HG02938 (cell line): Measurements from ENCODE around the gene ADCK2.
A peak's percentile ranks its signal among the peaks of the same experiment; 100 is the strongest.
"Not testable (repeated sequence)": the region's sequence is repeated elsewhere in the genome, so short reads cannot be mapped to it uniquely, and the experiment has no call there.

Experiments
- ATAC-seq: cut with Tn5 transposase; IDR thresholded peaks from one replicate; pipeline ENCODE4 v1.9.1; 2021; ENCODE audit warnings: mild to moderate bottlenecking, moderate library complexity; ENCODE audit not compliant: unreplicated experiment

The ADCK2 gene

GRCh38 chr7:140673774-140674155, 1.0 kb downstream of the ADCK2 start:
- ATAC-seq, result no peak

DNA sequence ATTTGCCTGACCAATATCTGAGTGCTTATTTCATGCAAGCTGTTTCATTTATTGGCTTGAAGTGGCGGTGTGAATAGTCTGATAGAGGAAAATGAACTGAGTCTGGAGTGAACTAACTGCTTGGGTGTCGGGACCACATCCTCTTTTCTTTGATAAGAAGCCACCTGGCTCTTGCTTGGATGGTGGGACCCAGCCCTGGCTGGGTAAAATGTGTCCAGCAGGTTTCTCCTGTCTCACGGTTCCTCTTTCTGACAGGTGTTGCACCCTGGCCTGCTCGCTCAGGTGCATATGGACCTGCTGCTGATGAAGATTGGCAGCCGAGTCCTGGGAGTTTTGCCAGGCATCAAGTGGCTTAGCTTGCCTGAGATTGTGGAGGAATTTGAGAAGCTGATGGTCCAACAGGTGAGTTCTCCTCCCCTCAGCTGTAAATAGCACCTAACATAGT, 1.6 kb downstream of the ADCK2 start:
- ATAC-seq, result peak; percentile 41

GRCh38 chr7:140674899-140675701, 2.4 kb downstream of the ADCK2 start:
- no peak for ATAC-seq

- ATAC-seq, result no peak
These were observed 3.0 kb downstream of the ADCK2 start for GRCh38 chr7:140675726-140676125.

DNA sequence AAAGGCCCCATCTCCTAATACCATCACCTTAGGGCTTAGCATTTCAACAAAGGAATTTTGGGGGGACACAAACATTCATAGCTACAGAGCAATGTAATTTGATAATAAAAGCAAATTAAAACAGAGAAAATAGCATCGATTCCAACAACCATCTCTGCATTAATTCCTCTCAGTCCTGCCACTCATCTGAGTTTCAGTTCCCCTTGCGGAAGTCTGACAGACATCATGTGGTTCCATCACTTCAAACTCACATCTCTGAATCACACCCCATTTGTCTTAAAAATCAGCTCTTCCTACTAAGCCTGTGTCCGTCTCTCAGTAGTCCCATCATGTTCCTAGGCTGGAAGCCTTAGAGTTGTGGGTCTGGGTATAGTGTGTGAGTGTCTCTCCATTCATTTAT, 3.6 kb downstream of the ADCK2 start:
- peak; percentile 59 for ATAC-seq

- not testable (repeated sequence) for ATAC-seq
These were observed 4.2 kb downstream of the ADCK2 start for GRCh38 chr7:140676956-140677355.

DNA sequence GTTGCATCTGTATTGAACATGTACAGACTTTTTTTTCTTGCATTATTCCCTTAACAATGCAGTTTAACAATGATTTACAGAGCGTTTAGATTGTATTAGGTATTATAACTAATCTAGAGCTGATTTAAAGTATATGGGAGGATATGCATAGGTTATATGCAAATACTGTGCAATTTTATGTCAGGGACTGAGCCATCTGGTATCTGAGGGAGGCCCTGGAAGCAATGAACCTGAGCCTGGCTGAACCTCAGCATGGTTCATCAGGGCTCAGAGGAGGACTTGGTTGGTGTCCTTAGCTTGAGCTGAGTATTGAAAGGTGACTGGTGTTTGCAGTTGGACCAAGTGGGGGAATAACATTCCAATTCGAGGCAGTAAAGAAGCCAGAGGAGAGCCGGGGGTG, 4.8 kb downstream of the ADCK2 start:
- no peak for ATAC-seq

DNA sequence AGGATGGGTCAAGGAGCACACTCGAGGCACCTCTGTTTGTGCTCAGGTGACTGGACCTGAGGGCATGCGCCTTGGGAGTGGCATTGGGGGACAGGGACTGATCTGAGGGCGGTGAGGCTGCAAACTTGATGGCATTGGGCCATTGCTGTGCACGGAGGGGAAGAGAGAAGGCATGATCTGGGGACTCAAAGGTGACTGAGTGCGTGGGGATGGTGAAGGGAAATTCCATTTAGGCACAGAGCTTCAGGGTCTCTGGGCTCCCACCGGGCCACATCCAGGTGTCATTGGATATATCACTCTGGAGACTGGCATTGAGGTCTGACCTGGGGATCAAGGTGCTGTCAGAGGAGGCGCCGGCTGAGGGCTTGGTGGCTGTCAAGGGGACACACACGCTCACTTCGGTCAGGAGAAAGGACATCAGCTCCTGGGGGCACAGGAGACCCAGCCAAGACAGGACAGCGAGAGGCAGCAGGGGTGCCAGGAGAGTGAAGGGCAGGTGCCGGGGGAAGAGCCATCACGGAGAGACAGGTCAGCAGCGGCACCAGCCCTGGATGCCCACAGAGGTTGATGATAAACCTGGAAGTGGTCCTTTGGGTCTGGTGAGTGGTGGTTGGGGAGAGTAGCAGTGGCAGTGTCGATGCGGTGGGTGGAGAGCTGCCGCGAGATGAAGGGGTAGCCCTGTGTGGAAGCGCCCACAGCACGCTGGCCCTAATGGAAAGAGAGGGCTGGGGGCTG, 5.5 kb downstream of the ADCK2 start:
- no peak for ATAC-seq

DNA sequence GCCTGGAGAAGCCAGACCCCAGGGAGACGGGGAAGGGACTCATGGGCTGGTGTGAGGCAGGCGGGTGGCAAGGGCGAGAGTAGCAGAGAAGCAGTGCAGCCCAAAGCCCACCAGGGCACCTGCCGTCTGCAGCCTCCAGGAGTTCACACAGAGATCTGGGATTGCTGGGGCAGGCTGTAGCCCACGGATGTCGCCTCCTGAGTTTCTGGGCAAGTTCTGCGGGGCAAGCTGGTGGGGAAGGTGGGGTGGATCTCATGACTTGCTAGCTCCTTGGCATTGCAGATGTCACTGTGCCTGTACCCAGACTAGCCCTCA, 6.0 kb downstream of the ADCK2 start:
- ATAC-seq, result no peak

- no peak for ATAC-seq
These were observed 6.4 kb downstream of the ADCK2 start for GRCh38 chr7:140679186-140679585.

GRCh38 chr7:140680886-140681285, 8.1 kb downstream of the ADCK2 start:
- no peak for ATAC-seq

- no peak for ATAC-seq
These were observed 9.0 kb downstream of the ADCK2 start for GRCh38 chr7:140681766-140682165.

- no peak for ATAC-seq
These were observed 10.9 kb downstream of the ADCK2 start for GRCh38 chr7:140683657-140684056.

- ATAC-seq, result no peak
These were observed 11.6 kb downstream of the ADCK2 start for GRCh38 chr7:140684066-140684950.

DNA sequence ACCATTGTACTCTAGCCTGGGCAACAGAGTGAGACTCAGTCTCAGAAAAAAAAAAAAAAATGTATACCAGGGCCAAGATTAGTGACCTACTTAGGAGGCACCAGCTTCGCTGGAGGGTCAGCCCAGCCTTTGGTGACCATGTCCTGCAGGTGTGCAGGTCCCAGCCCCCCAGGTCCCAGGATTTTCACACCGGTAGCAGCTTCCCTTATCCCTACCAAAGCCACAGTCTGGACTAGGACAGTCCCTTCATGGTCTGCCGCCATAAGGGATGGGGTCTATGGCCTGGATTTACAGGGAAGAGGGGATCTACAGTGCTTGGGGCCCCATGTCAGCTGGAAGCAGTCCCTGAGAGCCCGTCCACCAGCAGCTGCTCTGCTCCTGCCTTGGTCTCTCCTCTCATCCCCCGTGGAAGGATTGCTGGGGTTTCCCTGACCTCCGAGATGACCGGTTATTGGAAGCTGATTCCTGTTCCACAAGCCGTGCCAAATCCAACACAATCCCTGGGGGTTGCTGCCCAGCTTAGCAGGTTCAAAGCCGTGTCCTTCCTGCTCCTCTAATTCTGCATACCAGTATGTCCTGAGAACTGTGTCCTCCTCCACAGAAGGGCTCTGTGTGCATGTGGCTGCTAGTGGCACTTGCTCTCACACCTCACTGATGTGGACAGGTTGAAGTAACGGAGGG, 12.8 kb downstream of the ADCK2 start:
- no peak for ATAC-seq

GRCh38 chr7:140686921-140687320, 14.2 kb downstream of the ADCK2 start:
- ATAC-seq, result no peak

- ATAC-seq, result no peak
These were observed 15.6 kb downstream of the ADCK2 start for GRCh38 chr7:140688341-140688740.

GRCh38 chr7:140689199-140690152, 16.7 kb downstream of the ADCK2 start:
- ATAC-seq, result no peak

DNA sequence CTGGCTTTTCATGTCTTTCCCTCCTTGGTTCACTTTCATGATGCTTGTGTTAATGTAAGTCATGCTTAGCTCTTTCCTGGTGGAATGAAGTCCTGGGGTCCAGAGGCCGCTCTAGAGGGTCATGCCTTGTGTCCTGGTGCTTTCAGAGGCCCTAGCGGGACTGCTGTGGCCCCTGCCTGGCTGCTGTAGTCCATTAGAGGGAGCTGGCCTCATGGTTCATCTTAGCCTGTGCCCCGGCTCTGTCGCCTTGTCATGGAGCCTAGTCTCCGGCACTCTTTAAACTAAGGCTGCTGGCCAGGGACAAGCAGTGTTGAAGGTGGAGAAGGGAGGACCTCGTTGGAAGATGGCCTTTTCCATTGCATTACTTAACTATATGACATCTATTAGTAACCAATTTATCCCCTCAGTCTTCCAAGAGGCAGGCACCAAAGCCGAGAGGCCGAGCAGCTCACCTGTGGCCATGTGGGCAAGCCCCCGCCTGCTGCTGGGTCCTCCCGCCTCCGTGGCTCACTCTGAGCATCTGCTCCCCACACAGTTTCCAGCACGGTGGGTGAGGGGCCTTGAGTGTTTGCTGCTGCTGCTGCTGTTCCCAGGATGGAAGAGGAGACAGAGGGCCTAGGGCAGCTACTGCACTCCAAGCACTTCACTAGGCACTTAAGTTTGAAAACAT, 18.8 kb downstream of the ADCK2 start:
- ATAC-seq, result no peak
